Mucosa of descending colon (tissue), 3 donors: ENCODE measurements around the gene ISCA1. TPM values are rescaled to one million over a fixed set of nuclear protein-coding genes. Genes with fewer than 3 reads are reported as not detected.
A peak's percentile ranks its signal among the peaks of the same experiment; 100 is the strongest.
"Not testable (repeated sequence)": the region's sequence is repeated elsewhere in the genome, so short reads cannot be mapped to it uniquely, and the experiment has no call there.

Source experiments
- ATAC-seq: fragments of 200-7000 bp; cut with Tn5 transposase; one replicate; pipeline ENCODE4 v1.9.1; 2020; ENCODE audit warnings: mild to moderate bottlenecking, moderate library complexity
- DNase-seq, 3 donors: peaks; one replicate each; pipeline ENCODE4 v3.0.0-alpha.2; 2020
- H3K36me3 ChIP-seq: fragments of 200-600 bp; one replicate; pipeline ENCODE4 v1.8.0; 2021; ENCODE audit warnings: low read depth, mild to moderate bottlenecking
- H3K4me1 ChIP-seq: fragments of 200-600 bp; one replicate; pipeline ENCODE4 v1.8.0; 2021; ENCODE audit warnings: low read depth, mild to moderate bottlenecking
- H3K4me3 ChIP-seq: fragments of 200-600 bp; one replicate; pipeline ENCODE4 v1.8.0; 2021; ENCODE audit warnings: mild to moderate bottlenecking
- H3K9me3 ChIP-seq: fragments of 200-600 bp; one replicate; pipeline ENCODE4 v1.8.0; 2021; ENCODE audit warnings: mild to moderate bottlenecking
- CTCF ChIP-seq: fragments of 200-600 bp; IDR thresholded peaks from one replicate; pipeline ENCODE4 v1.8.0; 2022; ENCODE audit warnings: antibody characterized with exemption, mild to moderate bottlenecking
- intact Hi-C, 2 donors: fragments of 100-400 bp; cut with DNase I in 1 of 2; cut with micrococcal nuclease in 1 of 2; formaldehyde crosslinking; loops; one replicate each; pipeline versions ENCODE4 v1.11.0 to v1.11.1; 2022; cut with DNase I, micrococcal nuclease
- total RNA-seq, 3 donors: library from RNA; stranded (reverse); fragmentation: NEBNext Ultra II Directional in 2 of 3; extraction: Animal tissue kit (Norgen Biotek cat#: 25700) in 2 of 3; gene quantifications; one replicate each; pipeline versions ENCODE4 v1.2.1 to v1.2.4, GENCODE V29; 2021 to 2023
- donor health status: DM: no; HTN: no; CAD: no; lungs with moderate emphysema.
- donor health status: DM: no; HTN: no; CAD: no.
- donor health status: DM: no; HTN: yes; CAD: no.

The ISCA1 gene
- total RNA-seq, 3 donors from 2014 or later: 24.1 to 36.6 (median 31.4) TPM

DNA sequence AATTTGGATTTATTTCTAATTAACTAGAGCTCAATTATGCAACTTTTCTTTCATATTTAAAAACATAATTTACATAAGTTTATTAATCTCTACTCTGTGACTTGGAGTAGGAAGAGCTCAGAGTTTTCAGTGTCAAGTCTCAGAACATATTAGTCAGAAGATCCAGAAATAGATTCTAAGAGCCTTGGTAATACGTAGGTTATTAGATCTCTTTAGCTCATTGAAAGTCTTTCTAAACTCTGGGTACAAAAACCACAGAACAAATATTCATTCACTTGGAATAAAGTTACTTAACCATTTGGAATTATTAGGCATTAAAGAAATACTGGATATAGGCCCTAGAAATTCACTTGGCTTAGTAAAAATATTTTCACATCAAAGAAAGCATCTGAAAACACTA lies 26.3 kb upstream of the ISCA1 start:
- no peak for ATAC-seq
- no peak for DNase-seq
- Histone ChIP-seq H3K36me3 (peaks cover 7% of the 10 kb centered on the region), H3K4me3 (no peak overlapping the region), H3K9me3 (no peaks in the 10 kb centered on the region), H3K4me1 (no peaks in the 10 kb centered on the region)
- TF ChIP-seq CTCF: no peak
- intact Hi-C loops: no loop called here

DNA sequence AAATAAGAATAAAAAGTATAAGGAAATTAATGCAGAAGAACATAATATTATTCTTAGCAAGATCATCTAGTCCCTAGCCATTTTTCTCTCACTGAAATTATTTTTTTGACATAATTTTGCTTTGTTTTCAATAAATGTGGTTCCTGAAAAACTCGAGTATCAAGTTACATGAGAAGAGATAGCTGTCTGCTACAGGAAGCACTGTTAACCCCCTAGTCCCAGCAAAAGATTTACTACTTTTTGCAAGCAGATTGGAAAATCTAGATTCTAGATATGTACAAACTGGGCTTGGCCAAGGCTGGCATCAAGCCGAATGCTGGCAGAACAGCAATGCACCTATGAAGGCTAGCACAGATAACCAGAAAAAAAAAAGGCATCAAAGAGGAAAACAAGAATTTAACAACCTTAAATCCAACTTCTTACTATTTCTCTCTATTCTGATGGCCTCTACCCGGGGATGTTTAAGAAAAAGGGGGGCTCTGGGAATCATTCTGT lies 21.9 kb upstream of the ISCA1 start:
- intact Hi-C loops: no loop called here
- ATAC-seq: no peak

DNA sequence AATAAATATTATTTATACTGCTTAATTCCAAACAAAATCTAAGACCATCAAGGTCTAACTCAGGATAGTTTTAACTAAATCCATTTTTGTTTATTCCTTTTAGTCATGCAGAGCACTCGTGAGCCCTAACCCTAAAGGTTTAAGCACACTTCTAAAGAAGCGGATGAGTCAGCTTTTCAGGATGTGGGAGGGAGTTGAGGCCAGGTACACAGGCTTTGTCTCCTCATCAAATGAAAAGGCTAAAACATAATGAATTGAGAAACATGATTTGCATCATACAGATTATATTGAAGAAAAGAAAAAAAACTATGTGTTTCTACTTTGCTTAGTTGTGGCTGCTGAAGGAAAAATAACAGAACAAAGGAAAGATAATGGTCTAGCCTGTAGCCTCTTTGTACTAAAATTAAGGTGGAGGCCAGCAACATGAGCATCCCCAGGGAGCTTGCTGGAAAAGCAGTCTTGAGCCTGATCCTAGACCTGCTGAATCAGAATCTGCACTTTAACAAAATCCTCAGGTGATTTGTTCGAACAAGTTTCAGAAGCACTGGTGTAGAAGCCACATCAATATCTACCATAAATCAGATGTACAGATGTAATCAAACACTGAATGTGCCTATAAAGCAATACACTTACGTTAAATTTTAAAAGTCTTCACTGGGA lies 21.1 kb upstream of the ISCA1 start:
- Histone ChIP-seq H3K9me3 (no peaks in the 10 kb centered on the region), H3K36me3 (peaks cover 22% of the 10 kb centered on the region), H3K4me3 (no peak overlapping the region), H3K4me1 (no peaks in the 10 kb centered on the region)
- intact Hi-C loops: no loop called here
- TF ChIP-seq CTCF: no peak
- ATAC-seq (no peak), DNase-seq (no peak)

More for the DNA sequence above, 21.9 kb upstream of the ISCA1 start:
- peak in 1 of 3 donors; percentile 32 for DNase-seq
- Histone ChIP-seq H3K9me3 (no peaks in the 10 kb centered on the region), H3K4me1 (no peaks in the 10 kb centered on the region), H3K4me3 (no peak overlapping the region), H3K36me3 (peaks cover 26% of the 10 kb centered on the region)
- no peak for TF ChIP-seq CTCF

- no peak for ATAC-seq
Measured at GRCh38 chr9:86301686-86302085, 19.3 kb upstream of the ISCA1 start.

GRCh38 chr9:86300701-86301100 lies 18.4 kb upstream of the ISCA1 start:
- DNase-seq (no peak), ATAC-seq (no peak)
- intact Hi-C loops: no loop called here
- TF ChIP-seq CTCF: no peak
- Histone ChIP-seq H3K9me3 (no peaks in the 10 kb centered on the region), H3K4me1 (no peaks in the 10 kb centered on the region), H3K4me3 (no peak overlapping the region), H3K36me3 (peaks cover 19% of the 10 kb centered on the region)

More at GRCh38 chr9:86301686-86302085, 19.3 kb upstream of the ISCA1 start:
- TF ChIP-seq CTCF: no peak
- no peak for DNase-seq
- no peaks in the 10 kb centered on the region for H3K4me1 ChIP-seq
- intact Hi-C loops: no loop called here
- H3K9me3 ChIP-seq: no peaks in the 10 kb centered on the region
- H3K36me3 ChIP-seq: peaks cover 19% of the 10 kb centered on the region
- no peak overlapping the region for H3K4me3 ChIP-seq

DNA sequence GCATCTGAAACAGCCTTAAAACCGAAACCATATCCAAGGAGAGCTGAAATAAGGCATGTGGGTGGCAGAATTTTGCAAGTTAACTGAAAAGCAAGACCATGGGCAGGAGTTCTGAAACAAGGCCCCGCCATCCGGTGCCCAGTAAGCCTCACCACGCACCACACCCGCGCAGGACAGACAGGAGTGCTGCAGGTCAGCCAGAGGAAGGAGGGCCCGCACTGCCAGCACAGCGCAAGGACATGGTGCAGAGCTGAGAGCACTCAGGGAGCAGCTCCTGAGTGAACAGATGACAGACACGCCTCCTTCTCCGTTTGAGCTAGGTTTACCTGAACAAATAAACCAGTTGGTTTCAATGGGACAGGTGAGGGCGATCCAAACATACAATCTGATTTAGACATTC lies 16.5 kb upstream of the ISCA1 start:
- no peak overlapping the region for H3K4me3 ChIP-seq
- ATAC-seq (no peak), DNase-seq (no peak)
- intact Hi-C loops: no loop called here
- H3K9me3 ChIP-seq: no peaks in the 10 kb centered on the region
- H3K36me3 ChIP-seq: peaks cover 19% of the 10 kb centered on the region
- H3K4me1 ChIP-seq: no peaks in the 10 kb centered on the region
- TF ChIP-seq CTCF: no peak

GRCh38 chr9:86290341-86290740 lies 8.0 kb upstream of the ISCA1 start:
- H3K4me1 ChIP-seq, H3K4me3 ChIP-seq, H3K9me3 ChIP-seq, DNase-seq, H3K36me3 ChIP-seq, intact Hi-C loops, ATAC-seq: not testable (repeated sequence)
